ENCODE measurements around the gene ZNF408.

Gene ZNF408

DNA sequence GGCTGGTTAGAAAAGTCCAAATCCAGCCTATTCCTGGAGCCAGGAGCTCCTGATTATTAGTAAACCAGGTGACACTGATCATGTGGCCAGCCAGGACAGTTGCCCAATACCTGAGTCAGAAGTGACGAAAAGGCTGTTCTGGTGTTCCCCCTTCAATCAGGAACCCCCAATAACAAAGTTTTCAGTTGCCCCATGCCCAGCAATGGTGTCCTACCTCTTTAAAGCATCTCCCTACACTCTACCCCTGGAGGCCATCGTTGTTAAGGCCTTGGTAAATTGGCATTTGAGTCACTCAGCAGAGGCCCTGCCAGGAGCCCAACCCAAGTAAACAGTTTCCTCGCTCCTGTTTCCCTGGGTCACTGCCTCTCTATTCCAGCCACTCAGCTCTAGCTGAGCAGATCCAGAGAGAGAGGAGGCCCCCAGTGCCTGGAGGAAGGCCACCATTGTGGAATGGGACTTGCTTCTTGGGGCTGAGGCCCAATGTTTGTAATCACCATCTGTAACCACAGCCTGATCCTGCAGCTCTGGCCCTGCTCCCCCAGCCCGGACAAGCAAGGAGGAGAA lies 25.5 kb upstream of the ZNF408 start:
- in situ Hi-C loops (cut with HindIII; ENCODE audit: low sequenced_read_pairs) = no loop called here

DNA sequence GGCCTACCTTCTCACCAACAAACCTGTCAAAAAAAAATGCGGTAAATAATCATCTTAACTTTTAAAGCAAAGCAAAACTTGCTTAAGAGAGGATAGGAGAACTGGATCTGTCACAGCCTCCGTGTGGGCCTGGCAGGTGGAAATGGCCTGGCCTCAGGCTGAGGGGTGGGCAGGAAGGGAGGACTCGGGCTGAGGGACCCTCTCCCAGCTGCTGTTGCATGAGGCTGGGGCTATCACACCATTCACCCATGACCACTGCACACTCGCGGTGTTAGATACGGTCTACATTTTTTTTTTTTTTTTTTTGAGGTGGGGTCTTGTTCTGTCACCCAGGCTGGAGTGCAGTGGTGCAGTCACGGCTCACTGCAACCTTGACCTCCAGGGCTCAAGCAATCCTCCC lies 24.9 kb upstream of the ZNF408 start:
- in situ Hi-C loops (cut with HindIII; ENCODE audit: low sequenced_read_pairs) = no loop called here

DNA sequence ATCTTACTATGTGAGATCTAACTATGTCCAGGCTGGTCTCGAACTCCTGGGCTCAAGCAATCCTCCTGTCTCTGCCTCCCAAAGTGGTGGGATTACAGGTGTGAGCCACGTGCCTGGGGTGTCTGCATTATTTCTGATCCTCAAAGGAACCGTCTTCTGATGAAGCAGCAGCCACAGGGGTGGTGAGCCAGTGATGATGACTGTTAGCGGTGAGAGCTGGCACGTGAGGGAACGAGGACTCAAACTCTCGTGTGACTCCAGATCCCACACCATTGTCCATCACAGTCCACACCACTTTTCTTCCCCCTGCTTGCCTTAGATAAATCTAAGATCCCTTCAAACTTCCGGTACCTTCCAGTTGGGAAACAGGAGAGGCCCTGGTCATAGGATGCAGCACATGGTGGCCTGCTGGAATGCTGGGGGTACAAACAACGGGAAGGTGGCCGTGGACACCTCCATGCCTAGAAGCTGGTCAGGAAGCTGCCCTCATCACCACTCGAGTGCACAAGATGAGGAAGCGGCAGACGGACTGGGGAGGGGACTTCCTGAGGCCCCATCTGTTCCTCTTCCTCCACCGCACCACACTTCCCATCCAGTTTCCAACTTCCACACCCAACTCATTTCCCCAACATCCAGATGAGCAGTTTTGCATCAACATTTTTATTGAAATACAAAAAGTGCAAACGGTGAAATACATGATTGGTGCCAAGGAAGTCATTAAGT lies 24.2 kb upstream of the ZNF408 start:
- in situ Hi-C loops (cut with HindIII; ENCODE audit: low sequenced_read_pairs) = no loop called here

DNA sequence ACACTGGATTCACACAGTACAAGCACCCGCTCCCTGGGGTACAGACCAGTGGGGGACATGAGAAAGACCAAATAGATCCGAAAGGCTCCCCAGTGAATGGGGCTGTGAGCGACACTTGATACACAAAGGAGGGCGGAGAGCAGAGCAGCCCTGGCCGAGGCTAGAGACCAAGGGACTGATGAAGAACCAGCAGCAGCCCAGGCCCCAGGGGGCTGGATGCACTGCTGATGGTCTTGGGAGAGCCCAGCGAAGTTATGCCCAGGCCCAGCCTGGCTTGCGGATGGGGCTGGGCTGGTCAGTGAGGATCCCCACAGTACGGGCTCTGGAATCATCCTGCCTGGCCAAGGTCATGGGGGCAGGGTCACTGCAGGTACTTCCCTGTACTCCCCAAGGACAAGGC lies 23.7 kb upstream of the ZNF408 start:
- in situ Hi-C loops (cut with HindIII; ENCODE audit: low sequenced_read_pairs) = no loop called here

DNA sequence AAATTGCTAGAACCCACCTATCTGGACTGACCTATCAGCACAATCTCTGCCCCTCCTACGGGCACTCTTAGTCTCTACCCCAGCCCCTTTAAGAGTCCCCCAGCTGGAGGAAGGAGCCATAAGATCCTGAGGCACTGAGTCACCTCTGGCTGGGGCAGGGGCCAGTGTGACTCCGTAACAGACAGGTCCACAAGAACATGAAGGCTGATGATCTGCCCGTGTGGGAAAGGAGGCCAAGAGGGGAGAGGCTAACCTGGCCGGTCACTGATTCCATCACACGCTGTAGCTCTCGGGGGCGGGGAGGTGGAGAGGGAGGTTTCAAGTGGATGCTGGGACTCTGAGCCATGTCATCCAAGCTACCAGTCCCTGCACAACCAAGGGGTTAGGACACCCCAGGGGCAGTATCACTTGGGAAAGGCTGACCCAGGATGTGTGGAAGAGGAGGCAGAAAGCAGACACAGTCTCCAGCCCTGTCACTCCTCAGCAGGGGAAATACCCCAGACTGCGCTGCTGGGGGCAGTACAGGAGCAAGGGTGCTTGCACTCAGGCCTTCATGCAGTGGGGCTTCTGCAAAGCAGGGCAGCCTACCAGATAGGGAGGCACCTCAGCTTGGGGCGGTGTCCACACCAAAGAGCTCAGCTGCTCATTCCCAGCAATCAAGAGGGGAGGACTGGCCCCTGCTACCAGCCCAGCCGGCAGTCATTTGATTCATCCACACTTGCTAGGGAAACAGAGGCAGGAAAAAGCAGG lies 22.7 kb upstream of the ZNF408 start:
- in situ Hi-C loops (cut with HindIII; ENCODE audit: low sequenced_read_pairs) = no loop called here

DNA sequence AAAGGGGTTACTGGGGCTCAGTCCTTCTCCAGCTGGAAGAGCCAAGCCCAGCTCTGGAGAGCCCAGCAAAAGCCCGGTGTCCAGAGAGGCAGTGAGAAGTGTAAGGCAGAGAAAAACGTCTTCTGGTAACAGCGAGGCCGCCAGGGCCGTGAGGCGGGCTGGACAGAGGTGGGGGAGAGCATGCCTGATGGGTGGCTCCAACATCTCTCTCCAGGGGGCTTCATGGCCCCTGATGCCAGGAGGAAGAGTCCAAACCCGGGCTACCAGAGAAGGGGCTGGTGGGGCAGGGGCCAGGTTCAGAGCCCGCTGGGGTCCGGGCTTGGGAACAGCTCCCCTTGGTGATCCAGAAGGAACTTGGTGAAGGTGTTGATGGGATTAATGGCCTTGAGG lies 22.1 kb upstream of the ZNF408 start:
- in situ Hi-C loops (cut with HindIII; ENCODE audit: low sequenced_read_pairs) = no loop called here

DNA sequence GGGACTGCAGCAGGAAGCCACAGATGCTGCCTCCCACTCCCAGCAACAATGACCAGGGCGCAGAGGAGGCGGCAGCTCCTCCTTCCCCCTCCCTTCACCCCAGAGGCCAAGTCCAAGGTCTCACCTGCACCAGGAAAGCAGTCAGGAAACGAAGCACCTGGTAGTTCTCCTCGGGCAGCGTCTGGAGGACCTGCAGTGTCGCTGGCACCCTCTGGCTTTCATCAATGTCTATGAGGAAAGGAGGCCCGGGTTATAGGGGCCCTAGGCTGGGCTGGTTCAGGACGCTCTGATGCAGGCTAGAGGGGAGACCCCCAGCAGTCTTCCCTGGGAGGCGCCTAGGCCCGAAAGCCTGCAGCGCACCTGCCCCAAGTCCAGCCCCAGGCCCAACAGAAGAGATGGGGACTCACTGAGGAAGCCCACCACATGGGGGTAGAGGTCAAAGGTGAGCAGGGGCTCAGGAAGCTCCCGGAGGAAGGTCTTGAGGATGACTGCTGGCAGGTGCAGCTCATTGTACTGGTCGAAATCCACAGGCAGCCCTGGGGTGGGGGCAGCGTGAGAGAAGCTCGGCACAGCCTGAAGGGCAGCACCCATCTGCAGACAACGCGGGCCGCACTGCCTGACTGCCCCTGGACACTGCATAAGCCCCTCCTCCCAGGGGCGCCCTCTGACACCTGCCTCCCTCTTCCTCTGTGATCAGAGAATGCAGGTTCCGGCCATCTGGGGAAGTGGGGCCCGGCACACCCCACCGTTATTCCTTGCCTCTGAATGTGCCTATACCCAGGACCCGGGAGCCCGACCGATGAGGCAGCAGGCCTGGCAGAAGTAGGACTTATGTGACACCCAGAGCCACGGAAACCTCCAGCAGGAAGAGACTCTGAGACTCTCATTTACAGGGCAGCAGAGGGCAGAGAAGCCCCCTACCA lies 21.3 kb upstream of the ZNF408 start:
- in situ Hi-C loops (cut with HindIII; ENCODE audit: low sequenced_read_pairs) = no loop called here

DNA sequence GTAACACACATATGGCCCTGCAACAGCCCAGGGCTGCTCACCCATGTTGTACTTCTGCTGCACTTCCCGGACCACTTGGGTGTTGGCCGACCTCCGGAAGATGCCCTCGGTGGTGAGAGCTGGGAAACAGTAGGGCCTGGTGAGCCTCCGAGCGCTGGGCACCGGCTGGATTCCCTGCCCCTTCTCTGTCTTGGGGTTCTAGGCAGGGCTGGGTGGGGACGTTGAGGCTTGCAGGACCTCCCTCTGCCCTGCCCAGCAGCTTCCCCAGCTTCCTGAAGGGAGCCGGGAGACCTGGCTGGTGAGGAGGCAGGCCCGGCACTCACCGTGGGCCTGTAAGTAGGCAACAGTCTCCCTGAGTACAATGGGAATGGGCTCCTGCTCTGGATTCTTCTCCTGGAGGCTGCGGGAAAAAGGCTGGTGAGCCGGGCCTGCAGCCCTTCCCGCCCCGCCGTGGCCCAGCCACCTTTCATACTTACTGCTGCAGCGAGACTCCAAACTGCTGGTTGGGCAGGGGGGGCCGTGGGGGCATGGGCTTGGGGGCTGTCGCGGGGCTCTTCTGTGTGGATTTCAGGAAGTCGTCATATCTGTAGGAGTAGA lies 20.6 kb upstream of the ZNF408 start:
- in situ Hi-C loops (cut with HindIII; ENCODE audit: low sequenced_read_pairs) = no loop called here

DNA sequence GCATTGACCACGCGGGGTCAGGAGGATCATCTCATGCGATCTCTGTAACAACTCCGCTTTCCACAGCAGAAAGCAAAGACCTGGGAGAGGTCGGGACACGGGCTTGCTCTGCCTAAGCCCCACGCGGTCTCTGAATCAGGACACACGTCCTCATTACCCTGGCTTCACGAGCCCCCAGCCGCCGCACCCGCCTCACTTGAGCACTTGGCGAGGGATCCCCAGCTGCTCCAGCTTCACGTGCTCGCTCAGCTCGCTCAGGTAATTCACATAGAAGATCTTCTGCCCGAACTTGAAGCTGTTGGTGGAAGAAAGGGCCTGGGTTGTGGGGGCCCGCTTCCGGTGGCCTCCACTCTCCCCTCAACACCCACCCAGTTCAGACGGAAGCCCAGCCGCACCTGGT lies 20.0 kb upstream of the ZNF408 start:
- in situ Hi-C loops (cut with HindIII; ENCODE audit: low sequenced_read_pairs) = no loop called here

DNA sequence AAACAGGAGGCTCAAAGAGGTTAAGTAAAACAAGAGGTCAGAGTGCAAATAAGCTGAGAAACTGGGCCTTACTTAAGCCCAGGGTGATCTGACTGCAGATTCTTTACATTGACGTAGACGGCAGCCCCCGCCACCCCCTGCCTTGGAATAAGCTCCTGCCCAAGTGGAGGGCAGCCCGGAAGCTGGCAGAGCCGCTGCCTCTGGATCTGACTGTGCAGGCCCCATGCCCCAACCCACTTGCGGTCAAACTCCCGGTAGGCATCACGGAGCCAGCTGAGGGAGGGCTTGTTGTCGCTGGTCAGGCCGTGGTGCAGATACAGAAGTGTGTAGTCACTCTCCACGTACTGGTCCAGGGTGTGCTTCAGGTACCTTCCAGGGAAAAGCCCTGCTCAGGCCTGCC lies 19.0 kb upstream of the ZNF408 start:
- in situ Hi-C loops (cut with HindIII; ENCODE audit: low sequenced_read_pairs) = no loop called here

DNA sequence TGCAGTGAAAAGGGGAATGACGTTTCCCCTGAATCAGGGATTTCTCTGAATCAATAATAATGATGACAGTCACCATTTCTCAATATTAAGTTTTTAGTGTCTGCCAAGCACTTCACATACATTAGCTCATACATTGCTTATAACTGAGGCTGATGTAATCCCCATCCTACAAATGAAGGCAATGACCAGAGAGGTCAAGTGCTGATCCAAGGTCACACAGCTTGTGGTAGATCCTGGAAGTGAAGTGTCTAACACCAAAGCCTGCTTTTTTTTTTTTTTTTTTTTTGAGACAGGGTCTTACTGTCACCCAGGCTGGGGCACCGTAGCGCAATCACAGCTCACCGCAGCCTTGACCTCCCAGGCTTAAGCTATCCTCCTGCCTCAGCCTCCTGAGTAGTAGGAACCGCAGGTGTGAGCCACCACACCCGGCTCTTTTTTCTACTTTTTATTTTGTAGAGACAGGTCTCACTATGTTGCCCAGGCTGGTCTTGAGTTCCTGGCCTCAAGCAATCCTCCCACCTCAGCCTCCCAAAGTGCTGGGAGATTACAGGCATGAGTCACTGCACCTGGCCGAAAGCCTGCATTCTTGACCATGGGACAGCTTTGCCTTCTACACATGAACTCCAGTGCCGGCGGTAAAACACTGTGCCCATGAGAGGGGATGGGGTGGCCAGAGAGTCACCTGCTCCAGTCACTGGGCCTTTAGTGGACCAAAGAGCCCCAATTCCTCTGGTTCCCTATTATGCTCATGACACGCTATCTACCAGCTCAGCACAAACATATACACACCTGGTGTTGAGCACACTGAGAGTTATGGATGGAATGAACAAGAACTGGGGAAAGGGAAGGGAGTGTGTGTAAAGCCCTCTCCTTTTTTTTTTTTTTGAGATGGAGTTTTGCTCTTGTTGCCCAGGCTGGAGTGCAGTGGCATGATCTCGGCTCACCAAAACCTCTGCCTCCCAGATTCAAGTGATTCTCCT lies 17.8 kb upstream of the ZNF408 start:
- in situ Hi-C loops (cut with HindIII; ENCODE audit: low sequenced_read_pairs) = no loop called here

DNA sequence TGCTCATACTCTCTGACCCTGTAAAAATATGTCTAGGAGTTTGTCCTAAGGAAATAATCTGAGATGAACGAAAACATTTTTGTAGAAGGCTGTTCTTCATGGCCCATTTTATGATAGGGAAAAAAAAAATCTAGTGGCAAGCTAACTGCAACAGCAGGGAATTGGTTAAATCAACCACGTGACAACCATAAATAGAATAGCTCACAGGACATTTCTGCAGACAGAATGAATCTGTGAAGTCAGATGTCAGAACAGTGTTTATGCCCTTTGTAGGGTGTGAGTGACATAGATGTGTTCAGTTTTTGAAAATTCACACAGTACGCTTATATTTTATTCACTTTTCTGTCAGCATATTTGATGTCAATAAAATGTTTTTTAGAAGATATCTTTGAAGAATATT lies 16.5 kb upstream of the ZNF408 start:
- in situ Hi-C loops (cut with HindIII; ENCODE audit: low sequenced_read_pairs) = no loop called here

DNA sequence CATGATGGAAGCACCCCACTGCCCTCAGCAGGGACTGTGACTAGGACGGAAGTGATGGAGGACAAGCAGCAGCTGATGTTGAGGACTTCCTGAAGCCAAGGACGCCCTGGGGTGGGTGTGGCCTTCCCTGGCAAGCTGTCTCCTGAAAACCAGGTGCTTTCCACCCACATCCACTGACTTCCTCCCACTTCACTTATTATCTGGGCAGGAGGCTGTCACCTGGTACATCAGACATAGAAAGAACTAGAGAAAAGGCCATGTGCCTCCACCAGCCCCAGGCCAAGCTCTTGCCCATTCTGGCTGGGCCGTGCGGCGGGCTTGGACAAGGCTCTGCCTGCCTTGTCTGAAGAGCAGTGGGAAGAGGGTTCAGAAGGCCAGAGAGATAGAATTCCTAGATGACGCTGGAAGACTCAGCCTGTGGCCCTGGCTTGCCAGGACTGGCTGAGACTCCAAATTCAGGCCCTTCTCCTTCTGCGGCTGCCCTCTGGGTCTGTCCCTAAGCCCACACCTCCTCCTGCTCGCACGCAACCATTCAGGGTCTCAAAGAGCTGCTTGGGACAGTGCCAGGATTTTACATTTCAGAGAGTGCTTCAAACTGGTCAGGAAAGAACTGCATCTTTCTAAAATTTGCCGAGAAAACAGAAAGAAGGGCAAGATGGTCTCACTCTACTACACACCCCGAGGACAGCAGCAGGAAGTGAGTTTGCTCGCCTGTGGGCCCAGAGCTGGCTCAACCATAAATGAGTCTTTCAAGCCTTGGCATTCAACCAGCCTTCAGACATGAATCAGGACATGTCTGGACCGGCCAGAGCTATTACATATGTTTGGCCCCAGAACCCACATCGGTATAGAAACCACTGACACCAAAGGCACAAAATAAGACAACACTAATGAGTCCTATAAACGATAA lies 13.7 kb upstream of the ZNF408 start:
- in situ Hi-C loops (cut with HindIII; ENCODE audit: low sequenced_read_pairs) = no loop called here

DNA sequence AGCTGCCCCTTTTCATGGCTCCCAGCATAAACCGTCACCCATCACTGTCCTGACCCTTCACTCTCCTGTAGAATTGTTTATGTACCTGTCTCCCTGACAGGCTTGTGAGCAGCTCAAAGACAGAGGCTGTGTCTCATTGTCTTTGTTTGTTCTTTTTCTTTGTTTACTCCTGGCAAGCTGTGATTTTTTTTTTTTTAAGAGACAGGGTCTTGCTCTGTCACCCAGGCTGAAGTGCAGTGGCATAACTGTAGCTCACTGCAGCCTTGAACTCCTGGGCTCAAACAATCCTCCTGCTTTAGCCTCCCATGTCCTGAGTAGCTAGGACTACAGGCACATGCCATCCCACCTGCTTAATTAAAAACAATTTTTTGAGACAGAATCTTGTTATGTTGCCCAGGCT lies 10.1 kb upstream of the ZNF408 start:
- in situ Hi-C loops (cut with HindIII; ENCODE audit: low sequenced_read_pairs) = no loop called here

DNA sequence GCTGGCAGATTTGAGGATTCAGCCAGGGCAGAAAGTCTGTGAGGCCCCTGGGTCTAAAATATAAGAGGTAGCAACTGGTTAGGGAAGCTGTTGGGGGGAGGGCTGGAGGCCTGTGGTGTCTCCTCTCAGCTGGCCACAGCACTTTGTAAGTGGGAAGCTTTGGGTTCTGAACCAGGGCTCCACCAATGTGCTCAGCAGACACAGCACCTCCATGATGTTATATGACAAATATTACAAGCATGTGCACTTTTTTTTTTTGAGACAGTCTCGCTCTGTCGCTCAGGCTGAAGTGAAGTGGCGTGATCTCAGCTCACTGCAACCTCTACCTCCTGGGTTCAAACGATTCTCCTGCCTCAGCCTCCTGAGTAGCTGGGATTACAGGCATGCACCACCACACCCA lies 8.4 kb upstream of the ZNF408 start:
- in situ Hi-C loops (cut with HindIII; ENCODE audit: low sequenced_read_pairs) = no loop called here

DNA sequence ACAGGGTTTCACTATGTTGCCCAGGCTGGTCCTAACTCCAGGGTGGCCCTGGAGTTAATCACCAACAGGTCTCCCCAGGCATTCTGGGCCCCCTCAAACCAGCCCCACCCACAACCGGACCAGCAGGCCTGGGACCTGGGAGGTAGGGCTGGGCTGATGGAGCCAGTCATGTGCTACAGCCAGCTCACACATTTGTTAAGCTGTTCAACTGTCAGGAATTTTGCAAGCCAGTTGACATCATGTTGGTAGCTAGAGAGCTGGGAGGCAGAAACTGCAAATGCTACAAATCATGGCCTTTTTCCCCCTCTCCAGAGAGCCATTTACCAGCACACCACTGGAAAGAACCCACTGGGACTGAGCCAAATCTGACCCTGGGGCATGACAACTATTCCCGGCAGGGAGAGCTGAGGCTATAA lies 7.2 kb upstream of the ZNF408 start:
- in situ Hi-C loops (cut with HindIII; ENCODE audit: low sequenced_read_pairs) = no loop called here

DNA sequence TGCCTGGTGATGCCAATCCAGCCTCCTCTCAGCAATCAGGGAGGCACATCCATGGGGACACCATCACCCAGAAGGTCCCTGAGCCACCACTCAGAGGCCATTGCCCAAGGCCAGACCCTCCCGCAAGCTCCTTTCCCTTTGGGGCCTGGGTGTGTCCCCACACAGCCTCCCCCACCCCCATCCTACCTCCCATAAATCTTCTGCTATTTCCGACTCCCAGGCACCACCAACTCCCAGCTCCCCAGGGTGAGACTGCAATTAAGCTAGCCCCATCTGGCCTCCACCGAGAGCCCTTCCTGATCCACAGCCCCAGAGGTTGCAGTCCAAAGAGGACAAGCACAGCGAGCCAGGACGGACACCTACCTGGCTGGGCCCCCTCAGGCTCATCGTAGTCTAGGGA lies 6.8 kb upstream of the ZNF408 start:
- in situ Hi-C loops (cut with HindIII; ENCODE audit: low sequenced_read_pairs) = no loop called here

DNA sequence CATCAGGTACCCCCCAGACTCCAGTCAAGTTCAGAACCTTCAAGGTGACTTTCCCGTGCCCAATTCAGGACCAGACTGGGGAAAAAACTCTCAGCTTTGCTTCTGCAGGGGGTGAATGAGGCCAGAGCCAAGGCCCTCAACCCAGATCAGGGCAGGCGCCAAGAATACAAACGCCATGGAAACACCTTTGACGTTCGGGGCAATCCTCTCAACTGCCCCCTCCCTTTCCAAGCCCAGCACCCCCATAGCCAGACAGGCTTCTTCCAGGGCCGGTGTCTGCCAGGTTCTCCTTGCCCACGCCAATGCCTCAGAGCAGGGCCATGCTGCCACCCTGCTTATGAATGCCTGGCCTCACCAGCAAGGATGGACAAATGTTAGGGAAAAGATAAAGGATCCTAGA lies 6.2 kb upstream of the ZNF408 start:
- in situ Hi-C loops (cut with HindIII; ENCODE audit: low sequenced_read_pairs) = no loop called here

Measured in endothelial cell of hepatic sinusoid (primary cell).